Globus pallidus (tissue), 1 donor: ENCODE results near the gene ELL.

Experiments
- DNase-seq: peaks from one replicate; pipeline ENCODE4 v3.0.0-alpha.2; 2015; ENCODE audit warnings: low spot score

Gene ELL

GRCh38 chr19:18433735-18434398 is 88.0 kb downstream of the ELL start:
- DNase-seq, result no peak

- no peak for DNase-seq
Observed at GRCh38 chr19:18433015-18433691, 88.7 kb downstream of the ELL start.

- no peak for DNase-seq
Observed at GRCh38 chr19:18432275-18433014, 89.4 kb downstream of the ELL start.

- no peak for DNase-seq
Observed at GRCh38 chr19:18431351-18432197, 90.3 kb downstream of the ELL start.

- no peak for DNase-seq
Observed at GRCh38 chr19:18430417-18431144, 91.3 kb downstream of the ELL start.

- no peak for DNase-seq
Observed at GRCh38 chr19:18429717-18430416, 92.0 kb downstream of the ELL start.

- DNase-seq, result peak; percentile 40
Observed at GRCh38 chr19:18428787-18429674, 92.8 kb downstream of the ELL start.

GRCh38 chr19:18428173-18428786 is 93.6 kb downstream of the ELL start:
- DNase-seq, result no peak

- DNase-seq, result no peak
Observed at GRCh38 chr19:18427743-18428113, 94.1 kb downstream of the ELL start.

GRCh38 chr19:18427080-18427742 is 94.7 kb downstream of the ELL start:
- no peak for DNase-seq

- DNase-seq, result no peak
Observed at GRCh38 chr19:18426416-18426767, 95.5 kb downstream of the ELL start.

- no peak for DNase-seq
Observed at GRCh38 chr19:18425515-18426415, 96.1 kb downstream of the ELL start.

GRCh38 chr19:18424890-18425514 is 96.9 kb downstream of the ELL start:
- no peak for DNase-seq

GRCh38 chr19:18424122-18424889 is 97.6 kb downstream of the ELL start:
- no peak for DNase-seq

GRCh38 chr19:18423258-18424020 is 98.4 kb downstream of the ELL start:
- DNase-seq, result no peak
